Measurements from ENCODE around the gene PARVB. TPM values are rescaled to one million over a fixed set of nuclear protein-coding genes. Genes with fewer than 3 reads are reported as not detected.
A peak's percentile ranks its signal among the peaks of the same experiment; 100 is the strongest.

PARVB gene
- total and polyA plus RNA-seq, 5 donors from 2014 or later = 3.7 to 20.6 (median 6.2) TPM

DNA sequence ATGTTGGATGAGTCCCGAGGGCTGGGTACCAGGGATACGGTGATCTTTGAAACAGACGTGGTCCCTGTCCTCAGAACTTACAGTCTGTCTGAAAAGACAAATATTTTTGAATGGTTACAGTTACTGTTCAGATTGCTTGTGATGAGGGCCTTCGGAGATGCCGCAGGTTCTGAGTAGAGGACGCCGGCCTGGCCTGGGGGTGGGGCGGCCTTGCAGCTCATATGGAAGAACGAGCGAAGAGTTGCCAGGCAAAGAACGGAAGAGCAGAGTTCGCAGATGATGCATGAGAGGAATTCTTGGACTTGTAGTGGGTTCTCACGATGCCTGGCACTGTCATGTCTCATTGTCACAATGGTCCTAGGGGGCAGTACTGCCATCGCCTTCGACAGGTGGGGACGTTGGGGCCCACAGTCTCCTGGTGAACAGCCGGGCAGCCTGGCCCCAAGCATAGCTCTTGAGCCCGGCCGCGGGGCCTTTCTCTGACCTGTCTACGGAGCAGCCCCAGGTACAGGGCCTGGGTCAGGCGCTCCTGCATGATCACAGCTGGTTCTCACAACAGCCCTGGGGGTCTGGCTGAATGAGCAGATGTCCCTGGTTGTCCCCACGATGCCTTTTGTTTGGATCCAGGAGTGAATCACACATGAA, 95.7 kb downstream of the PARVB start:
- Mint-ChIP-seq H3K27ac (no peak overlapping the region), H3K4me3 (no peak overlapping the region), H3K36me3 (peaks cover 6% of the 10 kb centered on the region), H3K9me3 (peaks cover 0 to 2% (median 0%) of the 10 kb centered on the region in 7 donors), H3K27me3 (no peaks in the 10 kb centered on the region), H3K4me1 (no peaks in the 10 kb centered on the region)
- ATAC-seq (ENCODE audit: low read depth in 2 of 2) (no peak), DNase-seq (no peak)
- Histone ChIP-seq H3K4me1 (ENCODE audit: control insufficient read depth, insufficient read depth, low read length, poor library complexity, severe bottlenecking) (no peaks in the 10 kb centered on the region), H3K4me3 (ENCODE audit: low read depth, low read length) (no peak overlapping the region), H3K36me3 (ENCODE audit: control insufficient read depth, insufficient read depth, low read length) (peaks cover 7% of the 10 kb centered on the region), H3K27me3 (ENCODE audit: control insufficient read depth, insufficient read depth, low read length) (no peaks in the 10 kb centered on the region), H3K9me3 (ENCODE audit: control insufficient read depth in 2 of 2, low read length in 2 of 2) (no peaks in the 10 kb centered on the region), H3K27ac (ENCODE audit: insufficient read depth, low read length, poor library complexity, severe bottlenecking) (no peak overlapping the region)

DNA sequence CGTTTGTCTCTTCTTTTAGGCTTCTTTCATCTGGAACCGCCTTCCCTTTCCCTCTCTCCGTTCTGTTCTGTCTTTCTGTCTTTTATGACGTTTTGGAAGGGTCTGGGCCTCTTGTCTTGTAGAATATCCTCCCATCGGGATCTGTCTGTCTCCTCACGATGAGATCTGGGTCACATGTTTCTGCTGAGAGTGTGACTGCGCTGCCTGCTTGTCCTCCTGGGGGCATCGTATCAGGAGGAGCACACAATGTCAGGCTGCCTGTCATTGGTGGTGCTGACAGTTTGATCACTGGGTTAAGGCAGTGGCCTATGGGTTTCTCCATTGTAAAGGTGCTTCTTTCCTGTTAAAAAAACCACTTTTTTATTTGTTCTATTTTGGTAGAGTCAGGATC, 96.2 kb downstream of the PARVB start:
- Mint-ChIP-seq H3K36me3 (peaks cover 10% of the 10 kb centered on the region), H3K27ac (no peak overlapping the region), H3K27me3 (no peaks in the 10 kb centered on the region), H3K4me3 (no peak overlapping the region), H3K9me3 (peaks cover 0 to 3% (median 0%) of the 10 kb centered on the region in 7 donors), H3K4me1 (no peaks in the 10 kb centered on the region)
- DNase-seq (no peak), ATAC-seq (ENCODE audit: low read depth in 2 of 2) (no peak)
- H3K4me3 ChIP-seq (ENCODE audit: low read depth, low read length) = no peak overlapping the region
- no peaks in the 10 kb centered on the region for H3K27me3 ChIP-seq (ENCODE audit: control insufficient read depth, insufficient read depth, low read length)
- no peaks in the 10 kb centered on the region for H3K4me1 ChIP-seq (ENCODE audit: control insufficient read depth, insufficient read depth, low read length, poor library complexity, severe bottlenecking)
- peaks cover 7% of the 10 kb centered on the region for H3K36me3 ChIP-seq (ENCODE audit: control insufficient read depth, insufficient read depth, low read length)
- no peaks in the 10 kb centered on the region for H3K9me3 ChIP-seq (ENCODE audit: control insufficient read depth in 2 of 2, low read length in 2 of 2)
- H3K27ac ChIP-seq (ENCODE audit: insufficient read depth, low read length, poor library complexity, severe bottlenecking) = no peak overlapping the region

DNA sequence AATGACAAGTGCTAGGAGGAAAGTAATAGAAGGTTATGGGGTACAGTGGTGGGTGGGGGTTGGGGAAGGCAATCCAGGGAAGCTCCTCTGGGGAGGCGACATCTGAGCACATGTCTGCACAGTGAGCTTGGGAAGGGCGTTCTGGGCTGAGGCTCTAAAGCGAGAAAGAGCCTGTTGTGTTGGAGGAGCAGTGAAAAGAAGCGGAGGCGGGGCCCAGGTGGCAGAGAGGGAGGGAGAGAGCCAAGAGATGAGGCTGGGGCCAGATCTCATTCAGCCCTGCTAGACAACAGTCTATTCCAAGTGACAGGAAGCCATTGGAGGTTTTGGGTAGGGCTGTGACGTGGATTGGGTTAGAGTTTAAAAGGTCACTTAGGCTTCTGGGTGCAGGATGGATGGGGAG, 101.3 kb downstream of the PARVB start:
- Histone ChIP-seq H3K9me3 (ENCODE audit: control insufficient read depth in 2 of 2, low read length in 2 of 2) (peaks cover 6 to 15% of the 10 kb centered on the region in 2 experiments), H3K4me1 (ENCODE audit: control insufficient read depth, insufficient read depth, low read length, poor library complexity, severe bottlenecking) (no peaks in the 10 kb centered on the region), H3K27me3 (ENCODE audit: control insufficient read depth, insufficient read depth, low read length) (no peaks in the 10 kb centered on the region), H3K36me3 (ENCODE audit: control insufficient read depth, insufficient read depth, low read length) (peaks cover 15% of the 10 kb centered on the region), H3K4me3 (ENCODE audit: low read depth, low read length) (no peak overlapping the region), H3K27ac (ENCODE audit: insufficient read depth, low read length, poor library complexity, severe bottlenecking) (no peak overlapping the region)
- no peak for DNase-seq
- Mint-ChIP-seq H3K27me3 (no peaks in the 10 kb centered on the region), H3K9me3 (peaks cover 0 to 21% (median 3%) of the 10 kb centered on the region in 7 donors), H3K4me1 (peaks cover 0 to 12% (median 10%) of the 10 kb centered on the region in 4 donors), H3K4me3 (no peak overlapping the region), H3K36me3 (peaks cover 22% of the 10 kb centered on the region), H3K27ac (no peak overlapping the region)
- ATAC-seq (ENCODE audit: low read depth in 2 of 2) = no peak

- no peak overlapping the region for H3K4me3 Mint-ChIP-seq
- peaks cover 6 to 15% of the 10 kb centered on the region in 2 experiments for H3K9me3 ChIP-seq (ENCODE audit: control insufficient read depth in 2 of 2, low read length in 2 of 2)
- no peak overlapping the region for H3K4me3 ChIP-seq (ENCODE audit: low read depth, low read length)
- H3K27ac ChIP-seq (ENCODE audit: insufficient read depth, low read length, poor library complexity, severe bottlenecking) = no peak overlapping the region
- H3K4me1 Mint-ChIP-seq = peaks cover 0 to 19% (median 12%) of the 10 kb centered on the region in 4 donors
- DNase-seq = no peak
- H3K36me3 Mint-ChIP-seq = peaks cover 22% of the 10 kb centered on the region
- H3K4me1 ChIP-seq (ENCODE audit: control insufficient read depth, insufficient read depth, low read length, poor library complexity, severe bottlenecking) = no peaks in the 10 kb centered on the region
- no peak for ATAC-seq (ENCODE audit: low read depth in 2 of 2)
- no peak overlapping the region for H3K27ac Mint-ChIP-seq
- H3K27me3 Mint-ChIP-seq = no peaks in the 10 kb centered on the region
- H3K36me3 ChIP-seq (ENCODE audit: control insufficient read depth, insufficient read depth, low read length) = peaks cover 15% of the 10 kb centered on the region
- peaks cover 0 to 21% (median 3%) of the 10 kb centered on the region in 7 donors for H3K9me3 Mint-ChIP-seq
- no peaks in the 10 kb centered on the region for H3K27me3 ChIP-seq (ENCODE audit: control insufficient read depth, insufficient read depth, low read length)
Observed at GRCh38 chr22:44126807-44127206, 102.7 kb downstream of the PARVB start.

GRCh38 chr22:44127356-44127755, 103.3 kb downstream of the PARVB start:
- no peaks in the 10 kb centered on the region for H3K4me1 ChIP-seq (ENCODE audit: control insufficient read depth, insufficient read depth, low read length, poor library complexity, severe bottlenecking)
- no peak overlapping the region for H3K27ac ChIP-seq (ENCODE audit: insufficient read depth, low read length, poor library complexity, severe bottlenecking)
- H3K9me3 ChIP-seq (ENCODE audit: control insufficient read depth in 2 of 2, low read length in 2 of 2) = peaks cover 6 to 15% of the 10 kb centered on the region in 2 experiments
- DNase-seq (no peak), ATAC-seq (ENCODE audit: low read depth in 2 of 2) (no peak)
- Mint-ChIP-seq H3K4me3 (peak overlapping the region in 1 of 4 donors; percentile 32), H3K4me1 (peaks cover 0 to 19% (median 12%) of the 10 kb centered on the region in 4 donors), H3K27me3 (no peaks in the 10 kb centered on the region), H3K9me3 (peaks cover 0 to 21% (median 3%) of the 10 kb centered on the region in 7 donors), H3K36me3 (peaks cover 22% of the 10 kb centered on the region), H3K27ac (peak overlapping the region in 1 of 3 donors; percentile 39)
- peaks cover 12% of the 10 kb centered on the region for H3K36me3 ChIP-seq (ENCODE audit: control insufficient read depth, insufficient read depth, low read length)
- no peaks in the 10 kb centered on the region for H3K27me3 ChIP-seq (ENCODE audit: control insufficient read depth, insufficient read depth, low read length)
- H3K4me3 ChIP-seq (ENCODE audit: low read depth, low read length) = no peak overlapping the region

- no peaks in the 10 kb centered on the region for H3K27me3 Mint-ChIP-seq
Observed at GRCh38 chr22:44128958-44129618, 105.0 kb downstream of the PARVB start.

DNA sequence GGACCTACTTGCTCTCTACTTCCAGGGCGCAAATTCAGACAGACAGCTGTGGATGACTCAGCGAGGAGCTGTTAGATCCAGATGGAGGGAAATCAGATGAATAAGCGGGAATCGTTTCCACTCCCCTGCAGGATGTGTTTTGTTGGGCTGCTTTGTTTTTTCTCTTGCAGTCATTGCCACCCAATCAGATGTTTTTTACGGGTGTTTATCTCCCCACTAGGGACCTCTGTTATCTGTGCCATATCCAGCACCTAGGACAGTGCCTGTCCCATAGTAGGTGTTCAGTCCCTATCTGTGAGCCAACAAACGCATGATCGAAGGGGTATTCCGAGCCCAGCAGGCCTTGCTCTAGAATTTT, 105.5 kb downstream of the PARVB start:
- peaks cover 6 to 15% of the 10 kb centered on the region in 2 experiments for H3K9me3 ChIP-seq (ENCODE audit: control insufficient read depth in 2 of 2, low read length in 2 of 2)
- DNase-seq (no peak), ATAC-seq (ENCODE audit: low read depth in 2 of 2) (no peak)
- Mint-ChIP-seq H3K36me3 (peaks cover 19% of the 10 kb centered on the region), H3K27ac (peak overlapping the region in 1 of 3 donors; percentile 75), H3K9me3 (peaks cover 0 to 21% (median 5%) of the 10 kb centered on the region in 7 donors), H3K27me3 (no peaks in the 10 kb centered on the region), H3K4me1 (peaks cover 0 to 20% (median 12%) of the 10 kb centered on the region in 4 donors), H3K4me3 (peak overlapping the region in 1 of 4 donors; percentile 73)
- no peaks in the 10 kb centered on the region for H3K4me1 ChIP-seq (ENCODE audit: control insufficient read depth, insufficient read depth, low read length, poor library complexity, severe bottlenecking)
- no peak overlapping the region for H3K4me3 ChIP-seq (ENCODE audit: low read depth, low read length)
- no peaks in the 10 kb centered on the region for H3K27me3 ChIP-seq (ENCODE audit: control insufficient read depth, insufficient read depth, low read length)
- H3K27ac ChIP-seq (ENCODE audit: insufficient read depth, low read length, poor library complexity, severe bottlenecking) = no peak overlapping the region
- peaks cover 14% of the 10 kb centered on the region for H3K36me3 ChIP-seq (ENCODE audit: control insufficient read depth, insufficient read depth, low read length)

More at GRCh38 chr22:44128958-44129618, 105.0 kb downstream of the PARVB start:
- H3K27ac Mint-ChIP-seq = no peak overlapping the region
- peaks cover 12% of the 10 kb centered on the region for H3K36me3 ChIP-seq (ENCODE audit: control insufficient read depth, insufficient read depth, low read length)
- H3K4me1 ChIP-seq (ENCODE audit: control insufficient read depth, insufficient read depth, low read length, poor library complexity, severe bottlenecking) = no peaks in the 10 kb centered on the region
- ATAC-seq (ENCODE audit: low read depth in 2 of 2) = no peak
- no peak overlapping the region for H3K4me3 Mint-ChIP-seq
- no peak overlapping the region for H3K4me3 ChIP-seq (ENCODE audit: low read depth, low read length)
- H3K36me3 Mint-ChIP-seq = peaks cover 19% of the 10 kb centered on the region
- H3K27me3 ChIP-seq (ENCODE audit: control insufficient read depth, insufficient read depth, low read length) = no peaks in the 10 kb centered on the region
- peaks cover 0 to 19% (median 12%) of the 10 kb centered on the region in 4 donors for H3K4me1 Mint-ChIP-seq
- no peak overlapping the region for H3K27ac ChIP-seq (ENCODE audit: insufficient read depth, low read length, poor library complexity, severe bottlenecking)
- DNase-seq = no peak
- H3K9me3 Mint-ChIP-seq = peaks cover 0 to 21% (median 5%) of the 10 kb centered on the region in 7 donors
- peaks cover 6 to 15% of the 10 kb centered on the region in 2 experiments for H3K9me3 ChIP-seq (ENCODE audit: control insufficient read depth in 2 of 2, low read length in 2 of 2)

Measured in CD4-positive, CD25-positive, alpha-beta regulatory T cell (primary cell).